DOHH2 (cell line): ENCODE measurements around the gene ALK.

Experiments
- H3F3A ChIP-seq: fragments of 200-600 bp; sonication (generic), shearing (Covaris generic); 2 replicates; pipeline ENCODE4 v1.6.0; 2016; ENCODE audit warnings: antibody characterized with exemption, mild to moderate bottlenecking; ENCODE audit not compliant: control insufficient read depth, insufficient read depth
- H3K27ac ChIP-seq: fragments of 200-600 bp; sonication (generic); 2 replicates; pipeline ENCODE4 v1.5.1; 2014; ENCODE audit warnings: low read depth, mild to moderate bottlenecking, low read length, moderate library complexity
- H3K27me3 ChIP-seq: fragments of 200-600 bp; sonication (generic); 2 replicates; pipeline ENCODE4 v1.6.1; 2014; ENCODE audit warnings: mild to moderate bottlenecking, low read length, mixed read lengths; ENCODE audit not compliant: control insufficient read depth
- H3K36me3 ChIP-seq: fragments of 200-600 bp; sonication (generic); 2 replicates; pipeline ENCODE4 v1.6.1; 2014; ENCODE audit warnings: mild to moderate bottlenecking, low read length, moderate library complexity, mixed read lengths; ENCODE audit not compliant: control insufficient read depth
- H3K4me1 ChIP-seq: fragments of 200-600 bp; sonication (generic); 2 replicates; pipeline ENCODE4 v1.6.1; 2014; ENCODE audit warnings: mild to moderate bottlenecking, low read length, mixed read lengths; ENCODE audit not compliant: control insufficient read depth
- H3K4me2 ChIP-seq: fragments of 200-600 bp; sonication (generic); 2 replicates; pipeline ENCODE4 v1.6.0; 2014; ENCODE audit warnings: mild to moderate bottlenecking, low read length, moderate library complexity
- H3K4me3 ChIP-seq: fragments of 200-600 bp; sonication (generic); 2 replicates; pipeline ENCODE4 v1.5.1; 2014; ENCODE audit warnings: mild to moderate bottlenecking, low read length, mixed read lengths
- H3K79me2 ChIP-seq: fragments of 200-600 bp; sonication (generic); 2 replicates; pipeline ENCODE4 v1.6.1; 2014; ENCODE audit warnings: mild to moderate bottlenecking, low read length, mixed read lengths; ENCODE audit not compliant: control insufficient read depth
- H3K9me2 ChIP-seq: fragments of 200-600 bp; sonication (generic); replicated peaks from 2 replicates; pipeline ENCODE4 v1.6.1; 2014; ENCODE audit warnings: mild to moderate bottlenecking, low read length, mixed read lengths; ENCODE audit not compliant: control insufficient read depth
- H3K9me3 ChIP-seq: fragments of 200-600 bp; sonication (generic); 2 replicates; pipeline ENCODE4 v1.6.1; 2014; ENCODE audit warnings: antibody characterized with exemption, low read length, mixed read lengths; ENCODE audit not compliant: control insufficient read depth, insufficient read depth
- H4K20me1 ChIP-seq: fragments of 200-600 bp; sonication (generic); 2 replicates; pipeline ENCODE4 v1.6.0; 2014; ENCODE audit warnings: low read depth, mild to moderate bottlenecking, antibody characterized with exemption, low read length, moderate library complexity; ENCODE audit not compliant: control insufficient read depth, insufficient read depth
- CTCF ChIP-seq: fragments of 200-600 bp; sonication (generic); IDR thresholded peaks from one replicate; pipeline ENCODE4 v1.5.1; 2014; ENCODE audit warnings: antibody characterized with exemption, mild to moderate bottlenecking, low read depth, low read length; ENCODE audit not compliant: poor library complexity, severe bottlenecking
- EZH2phosphoT487 ChIP-seq: fragments of 200-600 bp; sonication (generic); IDR thresholded peaks from 2 replicates; pipeline ENCODE4 v1.6.1; 2017; ENCODE audit warnings: borderline replicate concordance, mild to moderate bottlenecking, antibody characterized with exemption, low read length, moderate library complexity, mixed read lengths

Gene ALK

GRCh38 chr2:29392774-29393173 lies 528.6 kb downstream of the ALK start:
- no peak for TF ChIP-seq CTCF
- no peak for TF ChIP-seq EZH2phosphoT487

DNA sequence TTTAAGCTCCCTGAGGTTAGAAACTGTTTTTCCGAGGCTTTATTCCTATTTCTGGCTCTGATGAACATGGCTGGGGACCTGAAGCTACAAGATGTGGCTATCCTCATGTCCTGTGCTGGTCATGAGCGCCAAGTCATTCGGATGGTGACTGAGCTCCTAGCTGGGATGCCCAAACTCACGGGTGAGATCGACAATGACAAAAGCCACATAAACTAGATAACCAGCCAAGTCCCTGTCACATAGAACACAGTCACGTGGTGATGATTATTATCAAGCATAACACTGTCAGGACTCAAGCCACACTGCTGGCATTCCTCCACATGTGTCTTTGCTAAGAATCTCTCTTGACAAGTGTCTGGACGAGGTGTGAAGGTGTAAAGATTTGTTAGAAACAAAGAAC lies 531.2 kb downstream of the ALK start:
- TF ChIP-seq CTCF: no peak
- no peak for TF ChIP-seq EZH2phosphoT487
- Histone ChIP-seq H3K27ac (no peak overlapping the region), H3K27me3 (no peaks in the 10 kb centered on the region), H4K20me1 (no peaks in the 10 kb centered on the region), H3K4me2 (no peak overlapping the region), H3K79me2 (no peaks in the 10 kb centered on the region), H3F3A (no peaks in the 10 kb centered on the region), H3K36me3 (no peaks in the 10 kb centered on the region), H3K4me3 (no peak overlapping the region), H3K9me2 (no peaks in the 10 kb centered on the region), H3K4me1 (no peaks in the 10 kb centered on the region), H3K9me3 (no peaks in the 10 kb centered on the region)

More at GRCh38 chr2:29392774-29393173, 528.6 kb downstream of the ALK start:
- no peaks in the 10 kb centered on the region for H3F3A ChIP-seq
- H3K27me3 ChIP-seq: no peaks in the 10 kb centered on the region
- H3K4me1 ChIP-seq: no peaks in the 10 kb centered on the region
- H3K9me3 ChIP-seq: no peaks in the 10 kb centered on the region
- H3K4me2 ChIP-seq: no peak overlapping the region
- no peaks in the 10 kb centered on the region for H3K36me3 ChIP-seq
- no peak overlapping the region for H3K27ac ChIP-seq
- no peak overlapping the region for H3K4me3 ChIP-seq
- no peaks in the 10 kb centered on the region for H3K9me2 ChIP-seq
- H4K20me1 ChIP-seq: no peaks in the 10 kb centered on the region
- H3K79me2 ChIP-seq: no peaks in the 10 kb centered on the region

DNA sequence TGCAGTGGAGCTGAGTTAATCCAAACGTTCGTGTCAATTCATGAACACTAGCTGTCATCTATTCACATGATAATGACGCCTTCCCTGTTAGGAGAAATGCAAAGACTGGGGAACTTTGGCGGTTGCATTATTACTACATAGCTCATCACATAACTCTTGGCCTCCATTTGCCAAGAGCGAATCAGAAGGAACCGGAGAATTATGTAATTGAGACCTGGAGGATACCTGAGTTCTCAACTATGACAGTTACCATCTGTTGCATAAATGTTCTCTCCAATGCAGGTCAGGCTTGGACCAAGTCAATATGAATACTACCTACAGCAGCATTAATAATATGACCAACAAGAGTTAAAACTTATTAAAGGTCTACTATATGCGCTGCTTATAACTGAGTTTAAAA lies 531.7 kb downstream of the ALK start:
- H3K36me3 ChIP-seq: no peaks in the 10 kb centered on the region
- TF ChIP-seq EZH2phosphoT487 (no peak), CTCF (no peak)
- no peak overlapping the region for H3K27ac ChIP-seq
- no peaks in the 10 kb centered on the region for H3K4me1 ChIP-seq
- no peak overlapping the region for H3K4me2 ChIP-seq
- H3K4me3 ChIP-seq: no peak overlapping the region
- H3K9me3 ChIP-seq: no peaks in the 10 kb centered on the region
- no peaks in the 10 kb centered on the region for H3K79me2 ChIP-seq
- H3K9me2 ChIP-seq: no peaks in the 10 kb centered on the region
- H3F3A ChIP-seq: no peaks in the 10 kb centered on the region
- H4K20me1 ChIP-seq: no peaks in the 10 kb centered on the region
- H3K27me3 ChIP-seq: no peaks in the 10 kb centered on the region

GRCh38 chr2:29388071-29388470 lies 533.3 kb downstream of the ALK start:
- no peaks in the 10 kb centered on the region for H3K36me3 ChIP-seq
- TF ChIP-seq CTCF: no peak
- TF ChIP-seq EZH2phosphoT487: no peak

More at GRCh38 chr2:29388071-29388470, 533.3 kb downstream of the ALK start:
- Histone ChIP-seq H3K79me2 (no peaks in the 10 kb centered on the region), H3K9me2 (no peaks in the 10 kb centered on the region), H3F3A (no peaks in the 10 kb centered on the region), H3K27ac (no peak overlapping the region), H3K27me3 (no peaks in the 10 kb centered on the region), H3K4me1 (no peaks in the 10 kb centered on the region), H3K4me2 (no peak overlapping the region), H3K9me3 (no peaks in the 10 kb centered on the region), H4K20me1 (no peaks in the 10 kb centered on the region), H3K4me3 (no peak overlapping the region)
